NCI-H460 (cell line): ENCODE measurements around the gene PSMD11. TPM values are rescaled to one million over a fixed set of nuclear protein-coding genes. Genes with fewer than 3 reads are reported as not detected.
A peak's percentile ranks its signal among the peaks of the same experiment; 100 is the strongest.
"Not testable (repeated sequence)": the region's sequence is repeated elsewhere in the genome, so short reads cannot be mapped to it uniquely, and the experiment has no call there.

ENCODE experiments used
- DNase-seq: peaks from one replicate; pipeline ENCODE4 v3.0.0-alpha.2; 2016; ENCODE audit warnings: low read depth; ENCODE audit errors: extremely low read depth
- polyA plus RNA-seq: library from polyadenylated mRNA; depleted of rRNA; stranded (reverse); fragments of >200 nt; gene quantifications from 2 replicates; pipeline ENCODE4 v1.2.3, GENCODE V29; 2014; cell fraction: nucleus; rRNA removed
- total RNA-seq: library from RNA; depleted of rRNA; stranded (reverse); fragments of >200 nt; shearing (Covaris generic); gene quantifications from 2 replicates; pipeline ENCODE4 v1.2.3, GENCODE V29; 2014; rRNA removed

The PSMD11 gene
- 147 and 204 TPM in 2 replicates for total RNA-seq
- polyA plus RNA-seq: 74.1 and 78.2 TPM in 2 replicates

DNA sequence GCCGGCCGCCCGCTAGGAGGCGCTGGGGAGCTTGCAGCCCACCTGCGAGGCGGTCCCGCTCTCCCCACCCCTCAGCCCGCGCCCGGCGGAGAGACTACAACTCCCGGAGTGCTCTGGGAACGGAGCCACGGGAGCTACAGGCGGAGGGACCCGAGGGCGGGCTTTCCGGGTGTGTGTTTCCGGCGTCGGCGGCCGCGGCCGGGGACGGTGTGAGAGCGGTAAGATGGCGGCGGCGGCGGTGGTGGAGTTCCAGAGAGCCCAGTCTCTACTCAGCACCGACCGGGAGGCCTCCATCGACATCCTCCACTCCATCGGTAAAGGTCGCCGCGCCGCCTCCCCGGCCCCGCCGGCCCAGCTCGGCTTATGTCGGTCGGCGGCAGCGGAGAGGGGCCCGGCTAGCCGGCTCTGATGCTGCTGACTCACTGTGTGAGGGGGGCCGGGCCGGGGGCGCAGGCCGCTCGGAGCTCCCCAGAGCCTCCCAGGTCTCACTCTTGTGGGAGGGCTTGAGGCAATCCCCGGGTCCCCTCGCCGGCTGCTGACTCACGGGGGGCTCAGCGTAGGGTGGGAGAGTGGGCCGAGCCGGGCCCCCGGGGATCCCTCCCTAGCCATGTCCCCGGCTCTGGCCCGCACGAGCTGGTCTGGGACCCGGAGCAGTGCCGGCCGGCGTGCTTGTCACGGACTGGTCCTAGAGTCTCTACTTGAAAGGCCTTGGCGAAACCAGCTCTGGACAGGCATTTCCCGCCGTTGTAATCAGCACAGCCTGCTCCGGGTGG is at the start of gene PSMD11:
PSMD11 (plus strand) TSS at position 210 of the 773 bp plus-strand sequence; CDS start at position 224, 14 bp downstream.
- DNase-seq: peak; percentile 96

DNA sequence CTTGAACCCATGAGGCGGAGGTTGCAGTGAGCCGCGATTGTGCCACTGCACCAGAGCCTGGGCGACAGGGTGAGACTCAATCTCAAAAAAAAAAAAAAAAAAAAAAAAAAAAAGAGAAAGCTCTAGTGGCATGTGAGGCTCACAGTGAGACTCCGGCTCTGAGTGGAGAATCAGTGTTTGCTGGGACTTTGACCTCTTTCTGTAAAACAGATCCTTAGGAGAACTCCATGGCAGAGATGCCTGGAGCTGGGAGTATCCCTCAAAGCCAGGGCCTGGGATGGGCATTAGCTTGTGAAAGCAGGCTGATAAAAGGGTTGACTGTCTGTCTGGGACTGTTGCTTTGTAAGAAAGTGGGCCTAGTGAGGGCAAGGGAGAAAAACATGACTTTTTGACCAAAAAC is 48.0 kb upstream of the PSMD11 start:
- no peak for DNase-seq

DNA sequence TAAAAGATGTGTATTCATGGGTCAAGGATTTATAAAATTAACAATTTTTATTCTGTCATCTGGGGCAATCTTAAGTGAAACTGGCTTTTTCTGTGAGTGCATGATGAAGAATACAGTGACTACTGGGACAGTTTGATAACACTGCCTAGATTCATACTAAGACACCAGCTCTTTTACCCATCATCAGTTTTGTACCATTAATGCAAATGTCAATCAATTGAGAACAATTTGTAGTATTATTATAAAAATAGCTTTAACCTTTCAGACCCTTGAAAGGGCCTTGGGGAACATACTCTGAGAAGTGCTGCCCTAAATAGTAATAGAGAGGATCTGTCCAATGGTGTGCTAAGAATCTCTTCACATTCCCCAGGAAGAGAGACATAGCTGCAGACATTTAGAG is 45.4 kb upstream of the PSMD11 start:
- DNase-seq: no peak

DNA sequence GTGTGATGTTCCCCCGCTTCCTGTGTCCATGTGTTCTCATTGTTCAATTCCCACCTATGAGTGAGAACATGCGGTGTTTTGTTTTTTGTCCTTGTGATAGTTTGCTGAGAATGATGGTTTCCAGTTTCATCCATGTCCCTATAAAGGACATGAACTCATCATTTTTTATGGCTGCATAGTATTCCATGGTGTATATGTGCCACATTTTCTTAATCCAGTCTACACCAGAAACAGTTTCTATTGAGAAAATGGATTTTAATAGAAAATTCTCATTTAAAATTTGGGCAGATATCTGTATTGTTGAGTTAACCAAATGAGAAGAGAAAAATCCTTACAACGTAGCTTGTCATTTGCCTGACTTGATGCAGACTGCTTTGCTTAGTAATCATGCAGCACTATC is 34.2 kb upstream of the PSMD11 start:
- not testable (repeated sequence) for DNase-seq

DNA sequence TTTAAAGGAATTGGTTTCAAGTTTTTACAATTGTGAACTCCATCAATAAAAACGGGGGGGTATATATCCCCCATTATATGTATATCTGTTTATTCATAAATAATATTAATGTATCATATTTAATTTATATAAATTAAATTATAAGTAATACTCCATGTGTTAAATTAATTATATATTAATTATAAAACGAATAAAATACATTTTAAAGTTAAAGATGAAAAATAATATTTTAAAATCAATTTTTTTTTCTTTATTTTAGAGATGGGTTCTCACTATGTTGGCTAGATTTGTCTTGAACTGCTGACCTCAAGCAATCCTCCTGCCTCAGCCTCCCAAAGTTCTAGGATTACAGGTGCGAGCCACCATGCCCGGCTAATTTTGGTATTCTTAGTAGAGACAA is 17.4 kb upstream of the PSMD11 start:
- DNase-seq: no peak

DNA sequence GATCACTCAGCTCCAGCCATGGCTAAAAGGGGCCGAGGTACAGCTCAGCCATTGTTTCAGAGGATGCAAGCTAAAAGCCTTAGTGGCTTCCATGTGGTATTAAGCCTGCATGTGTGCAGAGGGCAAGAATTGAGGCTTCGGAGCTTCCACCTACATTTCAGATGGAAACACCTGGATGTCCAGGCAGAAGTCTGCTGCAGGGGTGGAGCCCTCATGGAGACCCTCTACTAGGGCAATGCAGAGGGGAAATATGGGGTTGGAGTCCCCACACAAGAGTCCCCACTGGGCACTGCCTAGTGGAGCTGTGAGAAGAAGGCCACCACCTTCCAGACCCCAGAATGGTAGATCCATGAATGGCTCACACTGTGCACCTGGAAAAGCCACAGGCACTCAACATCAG is 14.7 kb upstream of the PSMD11 start:
- no peak for DNase-seq

DNA sequence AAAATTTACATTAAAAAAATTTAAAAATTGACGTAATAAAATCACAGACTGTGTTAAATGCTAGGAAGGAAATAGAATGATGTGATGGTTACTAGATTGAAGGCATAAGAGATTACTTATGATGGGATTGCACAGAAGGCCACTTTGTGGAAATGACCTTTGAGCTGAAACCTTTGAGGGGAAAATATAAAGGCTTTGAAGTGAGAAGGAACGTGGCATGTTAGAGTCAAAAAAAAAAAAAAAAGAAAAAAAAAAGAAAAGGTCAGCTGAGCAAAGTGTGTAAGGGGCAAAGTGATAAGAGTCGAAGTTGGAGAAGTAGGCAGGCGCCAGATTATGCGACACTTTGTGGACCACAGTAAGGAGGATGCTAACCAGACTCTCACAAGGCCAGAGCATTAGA is 3.6 kb upstream of the PSMD11 start:
- DNase-seq: no peak

DNA sequence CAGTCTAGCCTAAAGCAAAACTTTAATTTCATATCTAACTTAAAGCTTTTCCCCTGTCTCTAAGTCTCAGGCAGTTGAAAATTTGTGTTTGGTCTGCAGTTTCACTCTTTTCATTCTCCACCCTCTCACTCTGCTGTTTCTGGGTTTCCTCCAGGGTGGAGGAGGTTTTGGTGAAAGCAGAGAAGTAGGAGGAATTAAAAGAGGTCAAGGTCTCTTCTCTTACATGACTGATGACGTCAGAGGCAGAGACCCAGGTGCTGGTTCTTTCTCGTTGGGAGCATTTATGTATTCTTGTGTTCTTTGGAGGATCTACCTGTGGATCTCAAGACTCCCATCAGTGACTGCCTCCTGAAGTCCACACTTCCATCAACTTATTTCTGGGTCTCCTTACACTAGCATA is 2.4 kb upstream of the PSMD11 start:
- no peak for DNase-seq

DNA sequence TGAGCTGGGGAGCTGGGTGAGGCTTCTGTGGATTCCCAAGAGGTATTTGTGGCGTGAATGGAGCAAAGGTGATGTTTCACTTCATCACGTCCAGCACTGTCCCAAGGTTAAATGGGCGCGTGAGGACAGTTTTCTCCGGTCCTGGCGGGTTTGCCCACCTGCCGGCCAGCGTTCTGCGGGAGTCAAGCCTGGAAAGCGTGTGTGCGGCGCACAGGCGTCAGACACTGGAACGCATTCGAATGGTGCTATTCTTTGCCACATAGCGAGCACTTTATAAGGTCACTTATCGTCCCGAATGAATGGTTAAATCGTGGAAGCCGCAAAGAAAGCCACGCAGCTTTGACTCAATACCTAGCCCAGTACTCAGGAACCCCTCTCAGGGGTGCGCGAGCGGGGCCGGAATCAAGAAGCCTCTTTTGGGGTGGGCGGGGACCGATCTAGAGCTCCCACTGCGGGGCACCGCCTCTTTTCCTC is 446 bp upstream of the PSMD11 start:
- DNase-seq: no peak

DNA sequence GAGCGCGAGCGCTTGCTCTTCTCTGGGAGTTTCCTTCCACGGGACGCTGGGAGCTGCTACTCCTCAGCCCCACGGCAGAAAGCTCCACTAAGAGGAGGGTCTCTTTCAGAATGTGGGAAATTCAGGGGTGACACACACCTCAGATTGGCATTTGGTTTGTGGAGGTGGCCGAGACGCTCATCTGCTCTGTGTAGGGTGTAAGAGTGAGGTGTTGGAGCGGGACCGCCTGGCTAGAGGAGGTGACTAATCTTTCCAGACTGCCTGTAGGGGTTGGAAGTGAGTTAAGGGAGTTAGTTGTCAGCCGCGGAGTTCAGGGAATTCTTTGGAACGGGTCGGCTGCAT is 735 bp downstream of the PSMD11 start:
- peak; percentile 56 for DNase-seq

DNA sequence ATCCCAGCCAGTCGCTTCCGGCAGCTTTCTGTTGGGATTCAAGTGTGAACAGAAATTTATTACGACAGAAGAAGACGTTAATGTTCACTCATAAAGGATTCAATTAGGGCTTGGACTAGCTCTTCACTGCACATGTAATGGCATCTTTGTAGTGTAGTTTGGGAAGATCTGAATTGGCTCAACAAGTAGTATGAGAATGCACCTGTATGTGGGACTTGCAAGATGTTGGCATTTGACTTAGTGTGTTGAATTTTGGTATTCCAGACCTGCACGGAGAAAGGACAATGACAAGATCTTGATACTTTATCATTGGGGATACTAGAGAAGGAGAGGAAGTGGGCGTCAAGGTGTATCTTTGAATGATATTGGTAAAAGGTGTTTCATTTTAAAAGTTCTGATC is 1.2 kb downstream of the PSMD11 start:
- DNase-seq: no peak

DNA sequence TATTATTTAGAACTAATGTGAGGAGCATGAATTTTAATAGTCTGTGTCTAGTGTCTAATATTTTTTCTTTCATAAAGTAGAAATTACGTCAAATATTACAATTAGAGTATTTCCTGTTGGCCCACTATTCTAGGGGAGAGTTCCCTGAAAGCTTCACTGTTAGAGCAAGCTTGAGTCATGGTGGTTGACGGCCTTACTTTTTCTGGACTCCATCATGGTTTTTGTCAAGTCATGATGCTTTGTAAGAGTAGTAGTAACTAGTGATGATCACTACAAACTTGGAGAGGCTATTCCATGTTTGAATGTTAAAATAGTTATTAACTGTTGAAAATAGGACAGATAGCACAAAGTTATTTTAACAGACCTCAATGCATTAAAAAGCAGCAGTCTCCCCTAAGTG is 1.7 kb downstream of the PSMD11 start:
- peak; percentile 29 for DNase-seq

DNA sequence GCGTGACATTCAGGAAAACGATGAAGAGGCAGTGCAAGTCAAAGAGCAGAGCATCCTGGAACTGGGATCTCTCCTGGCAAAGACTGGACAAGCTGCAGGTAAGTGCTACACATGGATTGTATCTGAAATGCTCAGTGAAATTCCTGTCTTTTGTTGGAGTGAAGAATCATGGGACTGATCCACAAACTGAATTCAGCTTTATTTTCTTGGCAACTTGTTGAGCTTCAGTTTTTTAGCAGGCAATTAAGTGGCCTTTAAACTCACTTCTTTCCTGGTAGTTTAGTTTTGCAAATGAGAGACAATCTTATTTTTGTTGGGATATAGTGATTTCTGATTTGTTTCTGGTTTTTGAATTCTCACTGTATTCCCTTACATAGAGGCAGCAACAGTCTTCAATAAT is 2.6 kb downstream of the PSMD11 start:
- DNase-seq: no peak

DNA sequence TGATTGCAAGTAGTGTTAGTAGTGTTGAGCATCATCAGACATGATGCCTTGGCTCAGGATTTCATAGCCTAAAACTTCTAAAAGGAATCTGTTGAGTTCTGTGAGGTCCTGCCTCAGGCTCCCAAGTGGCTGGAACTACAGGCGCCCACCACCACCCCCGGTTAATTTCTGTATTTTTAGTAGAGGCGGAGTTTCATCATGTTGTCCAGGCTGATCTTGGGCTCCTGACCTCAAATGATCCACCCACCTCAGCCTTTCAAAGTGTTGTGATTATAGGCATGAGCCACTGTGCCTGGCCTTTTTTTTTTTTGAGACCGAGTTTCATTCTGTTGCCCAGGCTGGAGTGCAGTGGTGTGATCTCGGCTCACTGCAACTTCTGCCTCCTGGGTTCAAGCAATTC is 5.7 kb downstream of the PSMD11 start:
- no peak for DNase-seq

DNA sequence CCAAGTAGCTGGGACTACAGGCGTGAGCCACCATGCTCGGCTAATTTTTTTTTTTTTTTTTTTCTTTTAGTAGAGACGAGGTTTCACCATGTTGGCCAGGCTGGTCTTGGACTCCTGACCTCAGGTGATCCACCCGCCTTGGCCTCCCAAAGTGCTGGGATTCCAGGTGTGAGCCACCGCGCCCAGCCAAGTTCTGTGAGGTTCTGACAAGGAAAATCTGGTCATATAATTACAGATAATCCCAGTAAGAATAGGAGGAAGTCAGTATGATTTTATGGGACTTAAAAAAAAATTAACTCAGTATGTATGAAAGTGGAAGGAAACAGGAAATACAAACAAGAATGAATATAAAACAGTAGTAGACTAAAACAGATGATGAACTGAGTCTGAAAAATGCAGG is 6.1 kb downstream of the PSMD11 start:
- DNase-seq: not testable (repeated sequence)

DNA sequence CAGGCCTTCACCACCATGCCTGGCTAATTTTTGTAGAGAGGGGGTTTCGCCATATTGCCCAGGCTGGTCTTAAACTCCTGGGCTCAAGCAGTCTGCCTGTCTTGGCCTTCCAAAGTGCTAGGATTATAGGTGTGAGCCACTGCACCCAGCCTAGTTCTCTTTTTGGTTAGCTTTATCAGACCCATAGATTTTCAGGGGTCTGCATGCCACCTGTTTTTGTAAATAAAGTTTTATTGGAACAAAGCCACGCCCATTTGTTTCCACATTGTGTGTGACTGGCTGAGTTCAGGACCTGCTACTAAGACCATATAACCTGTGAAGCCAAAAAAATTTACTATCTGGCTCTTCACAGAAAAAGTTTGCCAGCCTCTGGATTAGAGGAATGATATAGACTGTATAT is 7.6 kb downstream of the PSMD11 start:
- DNase-seq: no peak

DNA sequence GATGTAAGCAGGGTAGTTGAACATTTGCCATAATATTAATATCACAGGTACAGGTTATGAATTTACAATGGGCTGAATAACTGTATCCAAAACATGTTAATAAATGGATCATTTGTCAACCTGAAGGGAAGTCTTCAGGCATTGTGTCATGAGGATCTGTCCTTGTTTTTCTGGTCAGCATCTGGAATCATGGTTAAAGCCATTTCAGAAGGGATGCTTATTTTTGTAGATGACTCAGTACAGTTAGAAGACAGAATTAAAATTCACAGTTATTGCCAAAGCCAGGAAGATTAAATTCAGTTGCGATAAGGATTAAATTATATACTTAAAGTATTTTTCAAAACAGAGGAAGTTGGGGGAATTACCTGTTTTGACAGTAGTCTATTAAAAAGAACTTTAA is 8.0 kb downstream of the PSMD11 start:
- DNase-seq: no peak

DNA sequence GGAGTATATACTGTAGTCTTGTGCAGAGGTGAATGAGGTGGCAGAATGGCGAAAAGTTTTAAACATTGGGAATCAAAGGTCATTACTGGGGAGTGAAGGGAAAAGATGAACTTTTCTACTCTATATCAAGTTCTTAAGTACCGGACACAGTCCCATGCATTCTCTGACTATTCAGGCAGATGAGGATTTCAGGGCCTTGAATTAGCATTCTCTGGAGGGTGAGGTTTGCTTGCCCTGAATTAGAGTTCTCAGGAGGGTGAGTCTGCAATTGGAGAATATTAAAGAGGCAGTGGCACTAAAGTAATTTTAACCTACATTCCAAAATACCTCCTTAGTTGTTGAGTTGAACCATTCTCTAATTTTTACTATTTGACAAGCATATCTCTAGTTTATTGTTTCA is 9.1 kb downstream of the PSMD11 start:
- DNase-seq: no peak

DNA sequence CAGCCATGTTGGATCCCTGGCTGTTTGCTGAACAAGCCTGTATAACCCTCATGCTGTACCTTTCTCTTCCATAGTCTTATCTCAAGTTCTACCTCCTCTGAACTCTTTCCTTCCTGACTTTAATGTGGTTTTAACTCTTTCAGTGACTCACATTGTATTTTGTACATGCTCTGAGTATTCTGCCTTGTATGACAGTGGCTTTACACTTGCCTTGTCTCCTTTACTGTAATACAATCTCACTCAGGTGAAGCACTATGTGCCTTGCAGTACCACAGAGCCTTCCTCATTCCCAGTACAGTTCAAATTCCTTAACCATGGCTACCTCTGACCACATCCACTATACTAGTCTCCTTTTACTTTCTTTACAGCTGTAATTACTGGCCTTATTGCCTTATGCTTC is 14.1 kb downstream of the PSMD11 start:
- no peak for DNase-seq

DNA sequence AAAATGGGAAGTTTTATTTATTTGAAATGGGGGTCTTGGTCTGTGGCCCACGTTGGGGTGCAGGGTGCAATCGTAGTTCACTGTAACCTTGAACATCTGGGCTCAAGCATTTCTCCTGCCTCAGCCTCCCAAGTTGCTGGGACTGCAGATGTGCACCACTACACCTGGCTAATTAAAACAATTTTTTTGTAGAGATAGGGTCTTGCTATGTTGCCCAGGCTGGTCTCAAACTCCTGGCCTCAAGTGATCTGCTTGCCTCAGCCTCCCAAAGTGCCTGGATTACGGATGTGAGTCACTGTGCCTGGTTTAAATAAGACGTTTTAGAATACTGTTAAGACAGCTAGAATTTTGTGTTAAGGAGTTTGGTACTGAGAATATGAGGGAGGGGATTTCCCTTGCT is 15.7 kb downstream of the PSMD11 start:
- no peak for DNase-seq

DNA sequence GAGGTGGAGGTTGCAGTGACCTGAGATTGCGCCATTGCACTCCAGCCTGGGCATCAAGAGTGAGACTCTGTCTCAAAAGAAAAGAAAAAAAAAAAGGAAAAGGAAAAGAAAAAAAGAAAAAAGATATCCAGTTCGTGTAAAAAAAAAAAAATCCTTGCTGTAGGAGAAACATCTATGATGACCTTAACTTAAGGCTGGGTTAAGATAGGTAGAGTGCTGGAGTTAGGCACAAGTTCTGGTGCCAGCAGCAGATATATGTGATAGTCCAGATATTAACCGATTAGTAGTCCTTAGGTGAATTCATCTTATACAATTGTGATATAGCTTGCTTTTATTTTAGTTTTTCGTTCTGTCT is 17.2 kb downstream of the PSMD11 start:
- no peak for DNase-seq

DNA sequence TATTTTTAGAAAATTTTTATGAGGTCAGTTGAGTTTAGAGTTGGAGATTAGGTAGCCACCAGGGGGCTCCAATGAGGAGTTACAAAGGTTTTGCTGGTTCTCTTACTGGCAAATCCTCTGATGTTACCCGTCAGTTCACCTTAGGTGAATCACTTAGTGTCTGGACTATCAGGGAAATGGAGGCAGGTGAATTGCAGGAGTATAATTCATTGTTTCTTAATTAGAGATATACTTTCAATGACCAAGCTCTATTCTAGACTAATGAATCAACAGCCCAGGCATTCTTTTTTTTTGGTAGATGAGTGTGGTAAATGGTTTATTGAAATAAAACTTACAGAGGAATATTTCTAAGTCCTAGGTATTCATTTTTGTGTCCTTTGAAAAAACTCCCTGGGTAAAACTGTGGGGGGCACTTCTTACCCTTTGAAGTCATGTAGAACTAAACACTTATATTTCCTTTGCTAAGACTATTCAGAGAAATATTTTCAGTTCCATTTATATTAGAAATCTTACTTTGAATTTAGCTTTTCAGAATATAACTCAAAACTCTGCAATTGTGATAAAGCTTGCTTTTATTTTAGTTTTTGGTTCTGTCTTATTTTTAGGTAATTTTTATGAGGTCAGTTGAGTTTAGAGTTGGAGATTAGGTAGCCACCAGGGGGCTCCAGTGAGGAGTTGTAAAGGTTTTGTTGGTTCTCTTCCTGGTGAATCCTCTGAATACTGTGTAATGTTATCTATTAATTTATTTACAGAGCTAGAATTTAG is 17.7 kb downstream of the PSMD11 start:
- DNase-seq: peak; percentile 58
